IMR-90 (cell line): ENCODE results near the gene ELL2. TPM values are rescaled to one million over a fixed set of nuclear protein-coding genes. Genes with fewer than 3 reads are reported as not detected.

Experiments
- ATAC-seq: fragments of 200-7000 bp; cut with Tn5 transposase; 2 replicates; pipeline ENCODE4 v1.9.1; 2020; ENCODE audit warnings: low read depth, mild to moderate bottlenecking, moderate library complexity
- BruUV-seq: library from RNA; stranded (reverse); fragments of 400-500 nt; replicated peaks from 2 replicates; lab custom pipeline; 2021; lab: Mats Ljungman, UMichigan
- CTCF ChIA-PET: fragments of 300-600 bp; formaldehyde crosslinking; extraction: SDS; loops from one replicate; lab custom pipeline; 2021; ENCODE audit warnings: antibody characterized with exemption; lab: Yijun Ruan, JAX
- POLR2A ChIA-PET: fragments of 300-600 bp; sonication (Branson Sonifier 250); formaldehyde crosslinking; loops from one replicate; lab custom pipeline; 2022; ENCODE audit warnings: antibody characterized with exemption; ENCODE audit not compliant: unreplicated experiment; lab: Charles Lee
- DNase-seq: peaks from one replicate; pipeline ENCODE4 v3.0.0; 2013
- H2AFZ ChIP-seq: replicated peaks from 2 replicates; pipeline ENCODE3; 2013; ENCODE audit warnings: low read length, mild to moderate bottlenecking; ENCODE audit not compliant: poor library complexity
- H2AK5ac ChIP-seq: 2 replicates; pipeline ENCODE4 v1.6.1; 2013; ENCODE audit warnings: low read depth, low read length, inconsistent platforms
- H2AK9ac ChIP-seq: replicated peaks from 2 replicates; pipeline ENCODE3; 2013; ENCODE audit warnings: mild to moderate bottlenecking, low read depth, low read length, moderate library complexity; ENCODE audit not compliant: poor library complexity
- H2BK120ac ChIP-seq: 2 replicates; pipeline ENCODE4 v1.6.1; 2013; ENCODE audit warnings: low read depth, low read length, inconsistent platforms
- H2BK15ac ChIP-seq: 3 replicates; pipeline ENCODE4 v1.6.1; 2013; ENCODE audit warnings: low read depth, low read length, inconsistent platforms
- H2BK20ac ChIP-seq: 2 replicates; pipeline ENCODE4 v1.6.1; 2013; ENCODE audit warnings: low read depth, mild to moderate bottlenecking, inconsistent platforms, low read length, moderate library complexity
- H2BK5ac ChIP-seq: 2 replicates; pipeline ENCODE4 v1.6.1; 2013; ENCODE audit warnings: mild to moderate bottlenecking, low read depth, low read length, inconsistent platforms; ENCODE audit not compliant: poor library complexity, severe bottlenecking
- H3K14ac ChIP-seq: replicated peaks from 2 replicates; pipeline ENCODE4 v1.6.1; 2013; ENCODE audit warnings: low read depth, low read length, inconsistent platforms
- H3K18ac ChIP-seq: 2 replicates; pipeline ENCODE4 v1.6.1; 2013; ENCODE audit warnings: low read depth, low read length, control low read depth
- H3K23ac ChIP-seq: 2 replicates; pipeline ENCODE4 v1.6.1; 2013; ENCODE audit warnings: low read depth, low read length, inconsistent platforms
- H3K27ac ChIP-seq: 2 replicates; pipeline ENCODE4 v1.5.1; 2013; ENCODE audit warnings: mild to moderate bottlenecking, control low read depth, low read length; ENCODE audit not compliant: insufficient read depth
- H3K27me3 ChIP-seq: 2 replicates; pipeline ENCODE4 v1.6.1; 2013; ENCODE audit warnings: low read length; ENCODE audit not compliant: control insufficient read depth, insufficient read depth
- H3K36me3 ChIP-seq: 2 replicates; pipeline ENCODE4 v1.6.1; 2013; ENCODE audit warnings: low read length, mixed read lengths; ENCODE audit not compliant: control insufficient read depth, insufficient read depth
- H3K4ac ChIP-seq: 2 replicates; pipeline ENCODE4 v1.6.1; 2013; ENCODE audit warnings: low read depth, low read length, inconsistent platforms
- H3K4me1 ChIP-seq: 2 replicates; pipeline ENCODE4 v1.6.1; 2013; ENCODE audit warnings: low read length, mixed read lengths; ENCODE audit not compliant: control insufficient read depth, insufficient read depth
- H3K4me2 ChIP-seq: 2 replicates; pipeline ENCODE4 v1.6.1; 2013; ENCODE audit warnings: low read depth, mild to moderate bottlenecking, control low read depth, low read length, moderate library complexity
- H3K4me3 ChIP-seq: 2 replicates; pipeline ENCODE4 v1.5.1; 2013; ENCODE audit warnings: low read depth, mild to moderate bottlenecking, control low read depth, low read length, moderate library complexity; ENCODE audit not compliant: insufficient read depth
- H3K56ac ChIP-seq: 2 replicates; pipeline ENCODE4 v1.6.1; 2013; ENCODE audit warnings: low read length, inconsistent platforms; ENCODE audit not compliant: insufficient read depth; ENCODE audit errors: extremely low read depth
- H3K79me1 ChIP-seq, 2 experiments: 2 replicates each; pipeline ENCODE4 v1.6.1; 2013; ENCODE audit warnings: low read length in 2 of 2, inconsistent platforms in 1 of 2, low read depth in 1 of 2
- H3K9ac ChIP-seq: 2 replicates; pipeline ENCODE4 v1.6.1; 2013; ENCODE audit warnings: low read depth, low read length, control low read depth
- H3K9me1 ChIP-seq: 2 replicates; pipeline ENCODE4 v1.6.1; 2013; ENCODE audit warnings: low read length, inconsistent platforms; ENCODE audit not compliant: insufficient read depth
- H3K9me3 ChIP-seq: 2 replicates; pipeline ENCODE4 v1.6.1; 2013; ENCODE audit warnings: low read length; ENCODE audit not compliant: control insufficient read depth, insufficient read depth
- H4K20me1 ChIP-seq: 2 replicates; pipeline ENCODE4 v1.6.1; 2013; ENCODE audit warnings: low read length, inconsistent platforms; ENCODE audit not compliant: insufficient read depth
- H4K5ac ChIP-seq: 2 replicates; pipeline ENCODE4 v1.6.1; 2013; ENCODE audit warnings: mild to moderate bottlenecking, low read depth, low read length, control low read depth
- H4K8ac ChIP-seq, 2 experiments: 2 replicates each; pipeline ENCODE4 v1.6.1; 2013; ENCODE audit warnings: low read depth in 2 of 2, low read length in 2 of 2, control low read depth in 1 of 2, inconsistent platforms in 1 of 2
- H4K91ac ChIP-seq: 2 replicates; pipeline ENCODE4 v1.6.1; 2013; ENCODE audit warnings: low read depth, low read length, inconsistent platforms; ENCODE audit not compliant: insufficient read depth
- BHLHE40 ChIP-seq: fragments of 150-350 bp; IDR thresholded peaks from 2 replicates; pipeline ENCODE4 v1.6.1; 2016; ENCODE audit warnings: mild to moderate bottlenecking, low read depth, low read length
- FOS ChIP-seq: fragments of 150-350 bp; IDR thresholded peaks from 2 replicates; pipeline ENCODE4 v1.6.1; 2016; ENCODE audit warnings: low read depth, low read length
- MAFK ChIP-seq: IDR thresholded peaks from 2 replicates; pipeline ENCODE4 v1.6.1; 2012; ENCODE audit warnings: low read depth, low read length, improper control_type of control experiment
- MAZ ChIP-seq: IDR thresholded peaks from 2 replicates; pipeline ENCODE4 v1.6.1; 2012; ENCODE audit warnings: low read depth, mild to moderate bottlenecking, low read length, improper control_type of control experiment, moderate library complexity, borderline replicate concordance
- MXI1 ChIP-seq: IDR thresholded peaks from 2 replicates; pipeline ENCODE4 v1.6.1; 2012; ENCODE audit warnings: low read depth, mild to moderate bottlenecking, low read length, moderate library complexity, borderline replicate concordance
- NFE2L2 ChIP-seq: fragments of 150-350 bp; IDR thresholded peaks from 2 replicates; pipeline ENCODE4 v1.6.1; 2016; ENCODE audit warnings: low read depth, mild to moderate bottlenecking, low read length
- POLR2A ChIP-seq: IDR thresholded peaks from 2 replicates; pipeline ENCODE4 v1.6.1; 2012; ENCODE audit warnings: mild to moderate bottlenecking, low read depth, low read length
- RAD21 ChIP-seq: IDR thresholded peaks from 2 replicates; pipeline ENCODE4 v1.6.1; 2012; ENCODE audit warnings: low read length, improper control_type of control experiment
- RCOR1 ChIP-seq: IDR thresholded peaks from 2 replicates; pipeline ENCODE4 v1.6.1; 2012; ENCODE audit warnings: mild to moderate bottlenecking, low read length, improper control_type of control experiment; ENCODE audit not compliant: insufficient replicate concordance
- RFX5 ChIP-seq: IDR thresholded peaks from 2 replicates; pipeline ENCODE4 v1.8.0; 2012; ENCODE audit warnings: low read depth, mild to moderate bottlenecking, low read length, moderate library complexity
- WGBS, 2 experiments: methylation state at CpG; one replicate each; pipeline versions ENCODE4 v1.1.5 to v1.1.7; 2013; ENCODE audit warnings: missing lambda C conversion rate in 2 of 2; ENCODE audit not compliant: insufficient read length in 1 of 2; ENCODE audit errors: extremely low coverage in 2 of 2; 5-methylcytosine and 5-hydroxymethylcytosine counted together
- dilution Hi-C: fragments of 300-500 bp; cut with HindIII; formaldehyde crosslinking; loops from one replicate; pipeline ENCODE4 v1.14.3; 2018; ENCODE audit warnings: low sequenced_read_pairs; ENCODE audit not compliant: unreplicated experiment
- in situ Hi-C: fragments of 300-500 bp; cut with MboI; formaldehyde crosslinking; loops from 3 replicates; pipeline ENCODE4 v1.14.3; 2019; ENCODE audit warnings: low sequenced_read_pairs, inconsistent platforms, mixed read lengths
- intact Hi-C: fragments of 100-400 bp; cut with micrococcal nuclease; formaldehyde crosslinking; loops from 2 replicates; pipeline ENCODE4 v1.10.0; 2022
- polyA plus RNA-seq, 3 experiments: library from polyadenylated mRNA; depleted of rRNA; stranded (reverse); fragments of >200 nt; gene quantifications; 2 replicates each; pipeline ENCODE4 v1.2.3, GENCODE V29; 2012; ENCODE audit warnings: low replicate concordance in 1 of 3
- total RNA-seq: library from RNA; depleted of rRNA; stranded (reverse); fragments of >200 nt; gene quantifications from 2 replicates; pipeline ENCODE4 v1.2.3, GENCODE V29; 2012
- TF ChIP-seq, protein P1 (sequence below): fragments of 150-350 bp; IDR thresholded peaks from 2 replicates; pipeline ENCODE4 v1.6.1; 2017; ENCODE audit warnings: mild to moderate bottlenecking, antibody characterized with exemption, low read length, low read depth

ELL2 gene
- total and polyA plus RNA-seq, 2 of the 4 experiments (the other 2 are of a cell fraction), result 61.4 to 92.5 TPM

DNA sequence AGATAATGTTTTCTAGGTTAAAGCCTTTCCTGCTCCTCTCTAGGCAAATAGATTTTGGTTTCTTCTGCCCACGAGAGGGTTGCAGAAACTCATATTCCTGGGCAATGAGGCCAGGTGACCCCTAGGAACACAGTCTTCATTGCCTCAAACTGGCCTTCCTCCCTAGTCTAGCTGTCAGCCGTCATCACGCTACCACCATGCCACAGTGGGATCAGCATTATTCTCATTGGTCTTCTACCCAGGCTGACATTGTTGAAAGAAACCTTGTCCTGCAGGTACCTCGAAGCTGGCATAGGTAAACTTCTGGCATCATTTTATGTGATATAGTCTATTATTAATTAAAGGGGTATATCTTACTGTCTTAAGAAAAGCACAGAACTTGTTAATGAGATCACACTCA lies 51.1 kb downstream of the ELL2 start:
- whole genome bisulfite sequencing, 2 experiments, result no CpG with 5 or more reads among the region's 4 CpGs
- Histone ChIP-seq H3K14ac (no peak overlapping the region), H2BK5ac (no peak overlapping the region), H3K56ac (no peak overlapping the region), H3K79me1 (peaks cover 23 to 76% of the 10 kb centered on the region in 2 experiments), H3K23ac (no peak overlapping the region), H2BK20ac (no peak overlapping the region), H4K5ac (no peak overlapping the region), H3K18ac (no peak overlapping the region), H2BK120ac (no peak overlapping the region), H4K91ac (no peak overlapping the region), H2BK15ac (no peak overlapping the region), H3K4me1 (peaks cover 24% of the 10 kb centered on the region), H2AFZ (no peak overlapping the region), H3K4ac (no peak overlapping the region), H3K4me3 (no peak overlapping the region), H3K9me3 (no peaks in the 10 kb centered on the region), H4K20me1 (peaks cover 77% of the 10 kb centered on the region), H3K27me3 (no peaks in the 10 kb centered on the region), H3K9me1 (peaks cover 26% of the 10 kb centered on the region), H3K36me3 (peaks cover 59% of the 10 kb centered on the region), H2AK9ac (no peak overlapping the region), H3K27ac (peak overlapping the region; percentile 26; the same call in 1 of the 2 replicates), H3K9ac (no peak overlapping the region), H4K8ac (0 out of 4 replicates have a peak overlapping the region, but pooled peaks of 1 of the 2 experiments have one; percentile 20), H3K4me2 (peak overlapping the region; percentile 31; the same call in 1 of the 2 replicates), H2AK5ac (no peak overlapping the region)
- dilution Hi-C loops, result no loop called here
- in situ Hi-C loops, result no loop called here
- ATAC-seq, result no peak
- POLR2A ChIA-PET, result no interaction called here
- no TSS peak for BruUV-seq
- CTCF ChIA-PET, result no interaction called here
- DNase-seq, result no peak
- TF ChIP-seq MXI1 (no peak), BHLHE40 (no peak), RFX5 (no peak), RCOR1 (no peak), POLR2A (no peak), RAD21 (no peak), MAZ (no peak), MAFK (no peak), FOS (no peak), NFE2L2 (no peak)
- TF ChIP-seq, protein P1, sequence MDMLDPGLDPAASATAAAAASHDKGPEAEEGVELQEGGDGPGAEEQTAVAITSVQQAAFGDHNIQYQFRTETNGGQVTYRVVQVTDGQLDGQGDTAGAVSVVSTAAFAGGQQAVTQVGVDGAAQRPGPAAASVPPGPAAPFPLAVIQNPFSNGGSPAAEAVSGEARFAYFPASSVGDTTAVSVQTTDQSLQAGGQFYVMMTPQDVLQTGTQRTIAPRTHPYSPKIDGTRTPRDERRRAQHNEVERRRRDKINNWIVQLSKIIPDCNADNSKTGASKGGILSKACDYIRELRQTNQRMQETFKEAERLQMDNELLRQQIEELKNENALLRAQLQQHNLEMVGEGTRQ, result no peak
- intact Hi-C loops, result no loop called here
